GM19467 (cell line): ENCODE data around the gene INSYN2A.

ENCODE experiments used
- ATAC-seq: cut with Tn5 transposase; IDR thresholded peaks from one replicate; pipeline ENCODE4 v1.9.1; 2021; ENCODE audit warnings: mild to moderate bottlenecking, moderate library complexity; ENCODE audit not compliant: unreplicated experiment

The INSYN2A gene

DNA sequence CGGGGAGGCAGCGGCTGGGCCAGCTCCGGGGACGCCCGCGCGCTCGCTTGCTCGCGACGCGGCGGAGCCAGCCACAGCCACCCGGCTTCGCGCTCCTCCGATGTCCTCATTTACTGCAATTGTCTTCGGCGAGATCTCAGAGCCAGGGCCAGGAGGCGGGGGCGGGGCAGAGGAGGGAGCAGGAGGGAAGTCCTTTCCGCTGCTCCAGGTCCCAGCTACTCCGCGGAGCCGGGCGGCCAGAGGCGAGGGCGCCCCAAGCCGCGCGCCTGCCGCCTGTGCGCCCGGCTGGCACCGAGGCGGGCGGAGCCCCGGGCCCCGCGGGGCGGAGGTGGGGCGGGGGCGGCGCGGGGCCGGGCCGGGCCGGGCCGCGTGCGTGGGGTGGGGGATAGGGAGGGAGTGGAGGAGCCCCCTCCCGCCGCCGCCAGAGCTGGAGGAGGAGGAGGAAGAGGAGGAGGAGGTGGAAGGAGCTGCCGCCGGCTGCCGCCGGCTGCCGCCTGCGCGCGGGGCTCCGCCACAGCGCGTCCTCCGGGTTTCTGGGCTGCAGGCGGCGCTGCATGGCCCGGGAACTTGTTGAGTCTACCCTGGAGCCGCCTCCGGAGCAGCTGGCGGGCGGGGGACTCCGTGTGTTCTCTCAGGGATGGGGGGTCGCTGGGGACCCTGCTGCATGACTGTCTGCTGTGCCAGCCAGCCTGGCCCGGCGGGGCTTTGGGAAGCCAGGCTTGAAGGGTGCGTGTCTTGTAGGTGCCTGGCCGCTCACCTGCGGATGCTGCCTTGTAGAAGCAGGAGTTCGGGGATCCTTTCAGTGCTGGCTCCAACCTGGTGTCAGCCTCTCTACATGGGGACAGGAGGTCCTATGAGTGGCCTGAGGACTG lies at the start of gene INSYN2A:
TSS of gene INSYN2A (minus strand) at position 310 of the 872 bp plus-strand sequence. CDS start 20,196 bp downstream, outside the sequence.
- no peak for ATAC-seq

DNA sequence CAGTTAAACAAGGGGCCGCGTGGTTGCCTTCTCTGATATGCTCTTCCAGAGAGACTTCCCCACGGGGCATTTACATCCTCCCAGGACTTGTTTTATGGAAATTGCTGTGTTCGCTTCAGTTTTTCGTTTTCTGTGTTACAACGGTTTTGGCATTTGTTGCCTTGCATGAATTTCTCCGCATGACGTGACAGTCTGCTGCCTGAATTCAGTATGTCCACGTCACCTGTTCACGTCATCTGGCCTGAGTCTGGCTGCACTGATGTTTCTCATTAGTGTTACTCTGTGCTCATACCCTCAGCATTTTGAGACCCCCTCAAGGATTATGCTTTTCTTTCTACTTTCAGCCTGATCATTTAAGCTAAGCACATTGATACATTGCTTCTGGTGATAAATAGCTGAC lies 49.1 kb upstream of the INSYN2A start:
- no peak for ATAC-seq

GRCh38 chr10:127243490-127244272 lies 47.3 kb upstream of the INSYN2A start:
- no peak for ATAC-seq

DNA sequence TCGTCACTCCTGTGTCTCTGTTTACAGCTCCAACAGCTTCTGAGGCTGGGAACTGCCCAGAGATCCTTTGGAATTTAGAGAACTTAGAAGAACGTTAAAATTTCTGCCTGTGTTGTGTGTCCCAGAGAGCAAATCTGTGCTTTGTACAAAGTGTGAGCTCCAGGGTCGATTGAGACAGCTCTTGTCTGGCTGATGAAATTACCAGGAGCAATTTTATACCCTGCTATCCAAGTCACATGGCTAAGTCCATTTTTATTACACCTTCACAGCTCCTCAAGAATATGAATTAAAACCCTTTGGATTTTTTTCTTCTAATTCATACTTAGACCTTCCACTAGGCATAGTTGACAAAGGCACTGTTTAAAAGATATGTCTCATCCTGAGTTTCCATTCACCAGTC lies 46.5 kb upstream of the INSYN2A start:
- no peak for ATAC-seq

DNA sequence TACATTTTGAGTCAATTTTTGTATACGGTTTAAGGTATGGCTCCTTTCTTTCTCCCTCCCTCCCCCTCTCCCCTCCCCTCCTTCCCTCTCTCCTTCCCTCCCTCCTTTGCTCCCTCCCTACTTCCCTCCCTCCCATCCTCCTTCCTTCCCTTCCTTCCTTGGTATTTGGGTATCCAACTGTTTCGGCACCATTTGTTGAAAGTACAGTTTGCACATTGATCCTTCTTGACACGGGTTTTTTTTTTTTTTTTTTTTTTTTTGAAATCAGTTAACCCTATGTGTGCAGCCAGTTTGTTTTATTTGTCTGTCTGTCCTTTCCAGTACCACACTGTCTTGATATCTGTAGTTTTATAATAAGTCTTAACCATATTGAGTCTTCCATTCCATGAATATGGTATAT lies 39.9 kb upstream of the INSYN2A start:
- ATAC-seq, result no peak

GRCh38 chr10:127234306-127234800 lies 38.0 kb upstream of the INSYN2A start:
- ATAC-seq, result no peak

- ATAC-seq, result no peak
These were observed 31.9 kb upstream of the INSYN2A start for GRCh38 chr10:127228195-127228787.

DNA sequence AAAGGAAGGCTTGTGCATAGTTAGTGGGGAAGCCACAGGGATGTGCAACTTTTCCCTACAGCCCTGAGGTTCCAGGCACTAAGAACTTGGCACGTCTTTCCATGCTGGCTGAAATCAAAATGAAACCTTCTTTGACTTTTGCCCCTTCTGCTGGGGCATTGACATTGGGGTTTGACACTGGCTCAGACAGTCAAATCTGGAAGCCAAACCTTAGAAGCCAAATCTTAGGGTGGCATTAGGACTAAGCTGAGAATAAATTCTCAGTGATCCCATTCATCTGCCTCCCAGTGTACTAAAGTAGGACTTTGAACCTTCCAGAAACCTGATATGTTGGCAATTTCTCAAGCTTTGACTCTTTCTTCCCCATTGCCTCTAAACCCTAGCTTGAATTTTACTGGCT lies 31.3 kb upstream of the INSYN2A start:
- no peak for ATAC-seq

DNA sequence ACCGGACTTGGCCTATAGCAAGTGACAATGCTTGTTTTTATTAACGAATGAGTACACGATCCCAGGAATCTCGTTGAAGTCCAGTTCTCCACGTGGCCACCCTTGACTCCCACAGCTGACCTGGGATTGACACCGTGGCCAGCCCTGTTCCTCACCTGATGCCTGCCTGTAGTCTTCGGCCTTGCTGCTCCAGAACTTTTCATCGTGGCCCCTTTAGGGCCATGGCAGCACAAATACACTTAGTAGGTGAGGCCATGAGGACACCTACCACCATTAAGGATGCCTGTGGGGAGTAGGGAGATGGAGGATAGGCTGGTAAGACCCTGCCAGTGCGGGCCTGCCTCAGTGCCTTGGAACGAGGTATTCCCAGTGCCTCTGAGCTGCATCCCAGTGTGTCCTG lies 30.6 kb upstream of the INSYN2A start:
- no peak for ATAC-seq

GRCh38 chr10:127221281-127221680 lies 24.9 kb upstream of the INSYN2A start:
- no peak for ATAC-seq

DNA sequence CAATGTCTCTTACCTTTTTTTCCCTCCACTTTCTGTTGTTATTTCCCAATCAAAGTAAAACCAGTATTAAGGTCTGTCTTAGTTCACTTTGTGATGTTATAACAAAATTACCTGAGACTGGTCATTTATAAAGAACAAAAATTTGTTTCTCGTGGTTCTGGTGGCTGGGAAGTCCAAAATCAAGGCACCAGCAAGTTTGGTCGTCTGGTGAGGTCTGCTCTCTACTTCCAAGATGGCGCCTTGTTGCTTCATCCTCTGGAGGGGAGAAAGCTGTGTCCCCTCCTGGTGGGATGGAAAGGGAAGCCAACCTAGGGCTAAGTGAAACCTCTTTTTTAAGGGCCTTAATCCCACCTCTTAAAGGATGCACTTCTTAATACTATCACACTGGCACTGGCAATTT lies 22.3 kb upstream of the INSYN2A start:
- no peak for ATAC-seq

DNA sequence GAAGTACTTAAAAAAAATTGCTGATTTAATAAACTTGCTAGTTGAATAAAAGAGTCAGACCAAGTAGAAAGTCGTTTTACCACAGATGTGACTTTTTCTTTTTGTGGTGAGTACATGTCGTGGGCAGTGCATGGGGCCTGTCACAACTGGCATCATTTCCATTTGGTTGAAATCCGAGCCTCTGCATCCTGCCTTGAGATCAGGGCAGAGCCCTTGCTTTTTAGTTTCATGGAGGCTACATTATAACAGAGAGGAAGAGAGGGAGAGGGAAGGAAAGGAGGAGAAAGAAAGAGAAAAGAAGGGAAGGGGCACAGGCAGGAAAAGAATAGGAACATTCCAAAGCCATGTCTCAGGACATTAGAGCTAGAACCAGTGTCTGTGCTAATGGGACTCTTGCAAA lies 20.4 kb upstream of the INSYN2A start:
- ATAC-seq, result no peak

DNA sequence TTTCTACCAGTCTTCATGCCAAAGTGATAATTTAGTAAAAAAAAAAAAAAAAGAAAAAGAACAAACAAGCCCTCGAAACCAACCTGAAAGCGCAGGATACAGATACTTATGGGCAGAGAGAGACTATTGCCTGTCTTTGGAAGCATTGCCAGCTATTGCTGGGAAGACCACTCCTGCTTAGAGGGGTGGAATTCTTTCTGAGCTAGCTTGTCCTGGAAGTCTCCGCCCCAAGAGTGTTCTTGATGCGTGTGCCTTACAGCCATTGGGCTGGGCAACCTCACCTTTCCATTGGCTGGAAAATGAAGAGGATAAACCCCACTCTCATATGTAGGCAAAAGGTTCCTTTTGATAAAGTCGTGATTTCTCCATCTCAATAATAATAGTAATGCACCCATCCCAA lies 19.9 kb upstream of the INSYN2A start:
- no peak for ATAC-seq

GRCh38 chr10:127215866-127216265 lies 19.5 kb upstream of the INSYN2A start:
- ATAC-seq, result no peak

DNA sequence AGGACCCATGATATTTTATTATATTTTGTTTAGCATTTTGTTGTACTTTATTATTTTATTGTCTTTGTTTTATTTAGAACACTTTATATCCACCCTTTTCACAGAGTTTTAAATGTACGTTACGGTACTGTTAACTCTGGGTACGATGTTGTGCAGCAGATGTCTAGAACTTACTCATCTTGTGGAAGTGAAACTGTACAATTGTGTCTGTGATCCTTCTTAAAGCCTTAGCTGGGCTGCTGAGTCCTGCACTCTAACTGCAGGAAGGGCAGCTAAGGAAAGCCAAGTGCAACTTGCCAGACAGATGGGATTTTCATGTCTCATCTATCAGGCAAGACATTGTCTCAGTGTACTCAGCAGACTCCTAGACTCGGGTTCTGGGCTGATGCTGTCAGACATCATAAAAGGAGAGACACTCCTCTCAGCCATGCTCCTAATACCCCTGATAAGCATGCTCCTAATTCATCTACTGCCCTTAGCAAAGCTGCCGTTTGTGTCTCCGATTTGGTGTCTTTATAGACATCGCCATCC lies 14.6 kb upstream of the INSYN2A start:
- no peak for ATAC-seq

GRCh38 chr10:127207081-127207480 lies 10.7 kb upstream of the INSYN2A start:
- ATAC-seq, result no peak

DNA sequence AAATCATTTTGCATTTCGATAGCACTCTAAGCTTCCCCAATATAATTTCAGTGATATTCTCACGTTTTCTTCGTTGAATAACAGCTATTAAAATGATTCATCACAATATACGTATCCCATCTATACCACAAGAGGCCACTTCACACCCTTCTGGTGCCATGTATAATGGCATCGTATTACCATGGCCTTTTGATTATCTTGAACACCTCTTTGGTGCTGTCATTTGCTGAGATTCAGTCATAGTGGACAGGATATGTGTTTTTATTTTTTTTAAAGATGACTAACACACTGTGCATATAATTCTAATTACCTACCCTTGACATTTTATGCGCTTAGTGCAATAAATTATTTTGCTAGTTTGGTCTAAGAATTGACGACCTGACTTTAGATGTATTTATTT lies 6.7 kb upstream of the INSYN2A start:
- no peak for ATAC-seq

GRCh38 chr10:127200646-127201045 lies 4.3 kb upstream of the INSYN2A start:
- ATAC-seq, result no peak

GRCh38 chr10:127198721-127199120 lies 2.3 kb upstream of the INSYN2A start:
- no peak for ATAC-seq

- no peak for ATAC-seq
These were observed 1.9 kb upstream of the INSYN2A start for GRCh38 chr10:127198307-127198706.

DNA sequence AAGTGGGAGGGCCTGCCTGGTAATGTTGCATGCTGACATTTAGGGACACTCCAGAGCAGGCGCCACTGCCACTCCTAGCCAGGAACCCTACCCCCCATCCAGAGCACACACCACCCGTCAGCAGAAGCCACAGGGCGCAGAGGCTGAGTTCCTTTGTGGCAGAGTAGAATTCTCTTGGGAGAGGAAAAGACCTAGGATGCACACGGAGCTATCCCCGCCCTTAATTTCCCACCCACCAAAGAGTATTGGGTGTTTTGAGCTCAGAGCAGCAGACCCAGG lies 702 bp upstream of the INSYN2A start:
- no peak for ATAC-seq
